Measurements from ENCODE around the gene XRCC1.

- TF ChIP-seq CTCF (conservative IDR thresholded peaks at IDR 0.05; ENCODE audit: low read depth in 2 of 2) (no peak), EZH2 (IDR thresholded peaks at IDR 0.05; ENCODE audit: low read depth, unreplicated experiment) (no peak)
These were observed 28.7 kb downstream of the XRCC1 start for GRCh38 chr19:43546581-43546980.
